AG09309 (cell line): ENCODE measurements around the gene LRRC4B.

ENCODE experiments used
- DNase-seq: peaks from one replicate; pipeline ENCODE4 v3.0.0-alpha.2; 2010; ENCODE audit warnings: low read depth
- H3K4me3 ChIP-seq: 2 replicates; pipeline ENCODE4 v1.5.1; 2011; ENCODE audit warnings: mild to moderate bottlenecking, low read depth, low read length, moderate library complexity; ENCODE audit not compliant: control insufficient read depth
- TF ChIP-seq, protein P1 (sequence below): IDR thresholded peaks from 2 replicates; pipeline ENCODE4 v1.5.1; 2011; ENCODE audit warnings: mild to moderate bottlenecking, low read depth, low read length, inconsistent platforms; ENCODE audit not compliant: insufficient read depth, control insufficient read depth; ENCODE audit errors: missing control alignments

LRRC4B gene

DNA sequence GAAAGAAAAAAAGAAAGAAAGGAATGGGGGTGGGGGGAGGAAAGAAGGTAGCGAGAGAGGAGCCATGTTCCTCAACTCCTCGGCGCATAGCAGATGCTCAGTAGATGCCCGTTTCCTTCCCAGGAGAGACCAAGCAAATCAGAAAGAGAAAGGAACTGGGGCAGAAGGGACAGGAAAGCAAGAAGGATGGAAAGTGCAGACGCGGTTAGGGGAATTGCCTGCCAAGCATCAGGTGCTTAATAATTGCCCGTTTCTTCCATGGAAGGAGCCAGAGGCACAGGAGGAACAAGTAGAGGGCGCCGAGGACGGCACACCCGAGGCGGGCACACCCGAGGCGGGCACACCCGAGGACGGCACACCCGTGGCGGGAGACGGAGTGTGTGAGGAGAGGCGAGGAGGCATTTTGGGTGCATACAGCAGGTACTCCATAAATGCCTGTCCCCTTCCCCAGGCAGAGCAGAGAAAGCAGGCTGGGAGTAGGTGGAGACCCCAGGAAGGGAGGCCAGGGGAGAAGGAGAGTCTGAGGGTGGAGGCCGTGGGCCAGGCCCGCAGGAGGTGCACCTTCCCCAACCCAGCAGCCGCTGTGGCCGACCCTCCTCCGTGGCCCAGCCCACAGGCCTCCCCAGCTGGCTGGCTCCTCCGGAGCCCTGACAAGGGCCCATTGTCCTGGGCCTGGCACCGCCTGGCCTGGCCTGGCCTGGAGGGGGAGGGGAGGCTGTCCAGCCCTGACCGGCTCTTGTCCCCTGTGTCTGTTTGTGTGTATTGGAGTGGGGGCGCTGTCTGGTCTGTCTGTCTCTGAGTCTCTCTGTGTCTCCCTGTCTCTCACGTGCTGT, 71.8 kb downstream of the LRRC4B start:
- TF ChIP-seq, protein P1, sequence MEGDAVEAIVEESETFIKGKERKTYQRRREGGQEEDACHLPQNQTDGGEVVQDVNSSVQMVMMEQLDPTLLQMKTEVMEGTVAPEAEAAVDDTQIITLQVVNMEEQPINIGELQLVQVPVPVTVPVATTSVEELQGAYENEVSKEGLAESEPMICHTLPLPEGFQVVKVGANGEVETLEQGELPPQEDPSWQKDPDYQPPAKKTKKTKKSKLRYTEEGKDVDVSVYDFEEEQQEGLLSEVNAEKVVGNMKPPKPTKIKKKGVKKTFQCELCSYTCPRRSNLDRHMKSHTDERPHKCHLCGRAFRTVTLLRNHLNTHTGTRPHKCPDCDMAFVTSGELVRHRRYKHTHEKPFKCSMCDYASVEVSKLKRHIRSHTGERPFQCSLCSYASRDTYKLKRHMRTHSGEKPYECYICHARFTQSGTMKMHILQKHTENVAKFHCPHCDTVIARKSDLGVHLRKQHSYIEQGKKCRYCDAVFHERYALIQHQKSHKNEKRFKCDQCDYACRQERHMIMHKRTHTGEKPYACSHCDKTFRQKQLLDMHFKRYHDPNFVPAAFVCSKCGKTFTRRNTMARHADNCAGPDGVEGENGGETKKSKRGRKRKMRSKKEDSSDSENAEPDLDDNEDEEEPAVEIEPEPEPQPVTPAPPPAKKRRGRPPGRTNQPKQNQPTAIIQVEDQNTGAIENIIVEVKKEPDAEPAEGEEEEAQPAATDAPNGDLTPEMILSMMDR = no peak
- no peak overlapping the region for H3K4me3 ChIP-seq
- DNase-seq = no peak

DNA sequence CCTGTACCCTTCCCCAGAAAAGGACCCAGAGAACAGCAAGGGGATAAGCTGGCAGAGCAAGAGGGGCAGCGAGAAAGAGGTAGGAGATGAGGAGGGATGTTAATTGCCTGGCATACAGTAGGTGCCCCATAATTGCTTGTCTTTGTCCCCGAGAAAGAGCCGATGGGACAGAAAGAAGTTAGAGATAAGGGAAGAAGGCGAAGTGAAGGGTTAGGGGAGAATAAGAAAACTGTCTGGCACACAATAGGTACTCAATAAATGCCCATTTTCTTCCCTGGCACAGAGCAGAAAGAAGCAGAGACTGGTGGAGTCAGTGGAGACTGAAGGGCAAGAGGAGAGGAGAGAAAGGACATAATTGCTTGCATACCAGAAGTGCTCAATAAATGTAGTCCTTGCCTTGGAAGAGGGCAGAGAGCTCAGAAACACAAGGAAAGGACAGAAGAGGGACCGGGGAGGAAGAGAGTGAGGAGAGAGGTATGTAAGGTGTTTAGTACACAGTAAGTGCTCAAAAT, 73.2 kb downstream of the LRRC4B start:
- TF ChIP-seq, protein P1 = no peak
- DNase-seq = no peak
- H3K4me3 ChIP-seq = no peak overlapping the region

DNA sequence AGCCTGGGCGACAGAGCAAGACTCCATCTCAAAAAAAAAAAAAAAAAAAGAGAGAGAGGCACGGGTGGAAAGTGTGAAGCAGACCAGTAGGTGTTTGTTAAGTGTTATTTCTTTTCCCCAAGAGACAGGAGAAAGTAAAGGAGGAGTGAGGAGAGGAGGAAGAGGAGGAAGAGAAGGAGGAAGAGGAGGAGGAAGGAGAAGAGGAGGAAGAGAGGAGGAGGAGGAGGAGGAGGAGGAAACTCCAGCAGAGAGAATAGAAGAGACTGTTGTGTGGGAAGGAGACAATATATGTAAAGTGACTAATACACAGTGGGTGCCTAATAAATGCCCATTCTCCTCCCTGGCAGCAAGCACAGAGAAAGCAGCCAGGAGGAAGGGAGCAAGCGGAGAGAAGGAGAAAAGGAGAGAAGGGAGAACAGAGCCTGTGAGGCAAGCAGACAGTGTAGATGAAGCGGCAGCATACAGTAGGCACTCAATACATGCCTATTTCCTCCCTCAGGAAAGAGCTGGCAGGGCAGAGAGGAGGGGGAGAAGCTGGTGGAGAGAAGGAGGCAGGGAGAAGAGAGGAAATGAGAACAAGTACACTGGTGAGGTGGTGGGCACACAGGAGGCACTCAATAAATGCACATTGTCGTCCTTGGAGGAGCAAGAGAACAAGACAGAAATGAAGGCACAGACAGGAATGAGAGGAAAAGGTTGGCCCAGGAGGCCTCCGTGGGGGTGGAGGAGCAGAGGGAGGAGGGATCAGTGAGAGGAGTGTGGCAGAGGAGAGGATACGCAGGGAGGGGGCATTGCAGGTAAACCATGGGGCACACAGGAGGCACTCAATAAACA, 73.8 kb downstream of the LRRC4B start:
- no peak for DNase-seq

DNA sequence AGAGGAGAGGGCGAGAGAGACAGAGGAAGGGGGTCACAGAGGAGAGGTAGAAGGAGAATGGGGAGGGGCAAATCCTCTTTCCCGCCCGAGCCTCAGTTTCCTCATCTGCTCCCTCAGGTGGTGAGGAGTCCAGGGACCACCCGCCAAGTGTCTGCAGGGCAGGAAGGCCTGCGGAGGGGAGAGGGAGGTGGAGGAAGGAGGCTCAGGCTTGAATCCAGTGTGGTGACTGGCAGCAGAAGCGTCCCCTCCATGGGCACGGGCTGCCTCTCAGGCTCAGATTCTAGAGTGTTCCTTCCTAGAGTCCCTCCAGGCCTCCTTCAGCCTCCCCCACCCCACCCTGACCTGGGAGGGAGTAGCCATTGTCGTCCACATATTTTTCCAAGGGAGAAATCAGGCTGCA, 75.1 kb downstream of the LRRC4B start:
- no peak for DNase-seq
- TF ChIP-seq, protein P1 = no peak
- H3K4me3 ChIP-seq = no peak overlapping the region

More for the DNA sequence above, 73.8 kb downstream of the LRRC4B start:
- no peak overlapping the region for H3K4me3 ChIP-seq
- TF ChIP-seq, protein P1 = no peak

DNA sequence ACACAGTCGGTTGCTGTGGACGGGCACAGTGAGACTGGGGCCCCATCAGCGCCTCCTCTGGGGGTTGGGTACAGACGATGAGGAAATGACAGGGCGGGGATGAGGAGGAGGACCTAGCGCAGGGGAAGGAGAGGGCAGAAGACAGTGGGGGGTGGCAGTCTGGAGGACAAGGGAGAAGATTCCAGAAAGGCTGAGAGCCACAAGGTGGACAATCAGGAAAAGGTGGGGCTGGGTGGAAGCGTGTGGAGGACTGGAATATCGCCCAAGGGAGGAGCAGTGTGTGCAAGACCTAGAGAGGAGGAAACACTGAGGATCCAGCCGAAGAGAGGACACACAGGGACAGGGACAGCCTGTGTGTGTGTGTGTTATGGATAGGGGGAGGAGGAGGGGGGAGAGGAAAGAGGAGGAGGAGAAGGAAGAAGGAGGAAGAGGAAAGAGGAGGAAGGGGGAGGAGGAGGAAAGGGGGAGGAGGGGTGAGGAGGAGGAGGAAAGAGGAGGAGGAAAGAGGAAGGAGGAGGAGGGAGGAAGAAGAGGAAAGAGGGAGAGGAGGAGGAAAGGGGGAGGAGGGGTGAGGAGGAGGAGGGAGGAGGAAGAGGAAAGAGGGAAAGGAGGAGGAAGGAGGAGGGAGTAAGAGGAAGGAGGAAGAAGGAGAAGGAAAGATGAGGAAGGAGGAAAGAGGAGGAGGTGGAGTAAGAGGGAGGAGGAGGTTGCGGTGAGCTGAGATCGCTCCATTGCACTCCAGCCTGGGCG, 75.8 kb downstream of the LRRC4B start:
- no peak for DNase-seq
- no peak overlapping the region for H3K4me3 ChIP-seq
- TF ChIP-seq, protein P1 = no peak

DNA sequence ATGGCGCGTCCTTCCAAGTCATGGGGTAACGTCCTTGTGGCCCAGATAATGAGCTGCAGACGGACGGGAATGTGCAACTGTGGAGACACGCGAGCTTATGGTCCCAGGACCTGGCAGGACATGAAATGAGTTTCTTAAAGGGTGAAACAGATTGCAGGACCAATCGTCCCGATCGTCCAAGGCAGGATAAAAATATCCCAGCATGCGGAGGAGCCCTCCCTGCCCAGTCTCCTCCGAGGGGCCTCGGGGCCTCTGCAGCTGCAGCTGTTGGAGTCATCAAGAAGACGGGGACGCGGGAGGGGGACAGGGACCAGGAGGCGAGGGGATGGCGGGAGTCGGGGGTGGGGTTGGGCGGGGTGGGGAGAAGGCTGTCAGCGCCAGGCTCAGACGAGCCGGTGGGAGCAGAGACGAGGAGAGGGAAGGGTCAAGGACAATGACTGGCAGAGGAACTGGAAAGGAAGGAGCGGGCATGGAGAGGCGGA, 77.2 kb downstream of the LRRC4B start:
- DNase-seq = no peak
- H3K4me3 ChIP-seq = no peak overlapping the region
- TF ChIP-seq, protein P1 = no peak
